Keratinocyte (primary cell): ENCODE data around the gene SEC14L1.

Experiments
- EZH2 ChIP-seq: IDR thresholded peaks from one replicate; pipeline ENCODE4 v1.6.1; 2012; ENCODE audit warnings: inconsistent platforms, mild to moderate bottlenecking, low read length, moderate library complexity
- TF ChIP-seq, protein P1 (sequence below), 3 experiments: IDR thresholded peaks in 1 of 3; conservative IDR thresholded peaks in 1 of 3; optimal IDR thresholded peaks in 1 of 3; 2 replicates in 2 of 3; 3 replicates in 1 of 3; pipeline versions ENCODE3 to v1.5.1; 2011; ENCODE audit warnings: low read length in 3 of 3, mild to moderate bottlenecking in 3 of 3, moderate library complexity in 2 of 3, control low read depth in 1 of 3, inconsistent platforms in 1 of 3; ENCODE audit not compliant: insufficient read depth in 2 of 3; ENCODE audit errors: extremely low read depth in 1 of 3

DNA sequence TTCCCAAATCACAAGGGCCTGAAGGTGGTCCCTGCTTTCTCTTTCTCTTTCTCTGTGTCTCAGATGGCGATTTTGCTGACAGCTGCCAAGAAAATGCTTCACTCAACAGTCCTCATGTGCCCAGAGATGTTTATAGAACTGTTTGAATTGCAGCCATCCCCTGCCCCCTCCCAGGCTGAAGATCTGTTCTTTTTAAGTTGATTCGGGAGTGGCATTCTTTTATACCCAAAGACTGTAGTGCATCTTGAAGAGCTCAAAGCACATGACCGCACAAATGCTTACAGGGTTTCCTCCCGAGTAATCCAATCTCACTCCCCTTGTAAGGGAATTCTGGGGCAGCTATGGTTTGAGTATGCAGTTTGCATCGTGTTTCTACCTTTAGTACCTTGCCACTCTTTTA is 75.7 kb downstream of the SEC14L1 start:
- TF ChIP-seq, protein P1, sequence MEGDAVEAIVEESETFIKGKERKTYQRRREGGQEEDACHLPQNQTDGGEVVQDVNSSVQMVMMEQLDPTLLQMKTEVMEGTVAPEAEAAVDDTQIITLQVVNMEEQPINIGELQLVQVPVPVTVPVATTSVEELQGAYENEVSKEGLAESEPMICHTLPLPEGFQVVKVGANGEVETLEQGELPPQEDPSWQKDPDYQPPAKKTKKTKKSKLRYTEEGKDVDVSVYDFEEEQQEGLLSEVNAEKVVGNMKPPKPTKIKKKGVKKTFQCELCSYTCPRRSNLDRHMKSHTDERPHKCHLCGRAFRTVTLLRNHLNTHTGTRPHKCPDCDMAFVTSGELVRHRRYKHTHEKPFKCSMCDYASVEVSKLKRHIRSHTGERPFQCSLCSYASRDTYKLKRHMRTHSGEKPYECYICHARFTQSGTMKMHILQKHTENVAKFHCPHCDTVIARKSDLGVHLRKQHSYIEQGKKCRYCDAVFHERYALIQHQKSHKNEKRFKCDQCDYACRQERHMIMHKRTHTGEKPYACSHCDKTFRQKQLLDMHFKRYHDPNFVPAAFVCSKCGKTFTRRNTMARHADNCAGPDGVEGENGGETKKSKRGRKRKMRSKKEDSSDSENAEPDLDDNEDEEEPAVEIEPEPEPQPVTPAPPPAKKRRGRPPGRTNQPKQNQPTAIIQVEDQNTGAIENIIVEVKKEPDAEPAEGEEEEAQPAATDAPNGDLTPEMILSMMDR (optimal IDR thresholded peaks at IDR 0.05 in 1 of 3, IDR thresholded peaks at IDR 0.05 in 1 of 3, conservative IDR thresholded peaks at IDR 0.05 in 1 of 3; ENCODE audit: extremely low read depth in 1 of 3, insufficient read depth in 2 of 3, low read length in 3 of 3) = no peak
- no peak for TF ChIP-seq EZH2
